ENCODE data around the gene CMYA5.
"Not testable (repeated sequence)": the region's sequence is repeated elsewhere in the genome, so short reads cannot be mapped to it uniquely, and the experiment has no call there.

Gene CMYA5

DNA sequence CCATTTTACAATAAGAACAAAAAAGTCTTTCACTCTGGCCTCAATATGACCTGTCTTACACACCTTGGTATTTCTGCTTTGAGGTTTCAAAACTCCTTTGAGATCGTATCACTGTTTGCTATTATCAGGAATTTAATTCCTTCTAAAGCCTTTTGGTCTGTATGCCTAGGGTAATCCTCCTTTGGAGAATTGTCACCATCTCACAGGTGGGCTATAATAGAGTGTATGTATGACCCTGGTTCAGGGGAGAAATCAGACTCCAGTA is 13.7 kb downstream of the CMYA5 start:
- no peak for DNase-seq

DNA sequence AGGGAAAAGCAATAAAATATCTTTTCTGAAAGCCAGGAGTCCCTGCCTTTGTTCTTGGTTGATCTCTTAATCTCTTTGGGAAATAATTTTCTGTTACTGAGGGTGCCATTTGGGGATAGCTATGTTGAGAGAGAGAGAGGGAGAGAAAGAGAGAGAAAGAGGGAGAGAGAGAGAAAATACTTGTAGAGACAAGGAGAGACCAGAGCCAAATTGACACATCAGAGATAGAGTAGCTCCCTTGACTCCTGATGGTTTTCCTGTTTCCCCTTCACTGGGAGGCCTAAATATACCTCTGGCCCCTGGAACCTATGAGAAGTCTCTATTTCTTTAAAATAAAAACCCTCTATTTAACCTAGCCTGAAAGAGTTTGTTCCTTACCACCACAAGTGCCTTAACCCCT is 14.9 kb downstream of the CMYA5 start:
- DNase-seq: no peak

DNA sequence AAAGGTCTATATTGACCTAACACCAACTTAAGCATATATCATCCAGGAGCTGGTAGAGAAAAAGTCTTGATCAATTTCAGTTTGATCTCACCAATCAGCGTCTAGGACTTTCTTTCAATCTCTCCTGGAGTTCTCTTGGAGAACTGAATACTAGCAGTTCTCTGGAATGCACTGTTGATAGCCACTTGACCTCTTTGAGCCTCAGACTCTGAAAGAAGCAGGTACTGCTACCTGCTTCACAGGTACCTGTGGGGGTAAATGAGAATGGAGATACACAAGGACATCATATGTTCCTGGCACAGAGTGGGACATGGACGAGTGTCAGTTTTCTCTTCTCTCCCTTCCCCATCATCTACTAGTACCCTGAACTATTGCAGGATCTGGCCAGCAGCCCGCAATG is 16.0 kb downstream of the CMYA5 start:
- DNase-seq: no peak

DNA sequence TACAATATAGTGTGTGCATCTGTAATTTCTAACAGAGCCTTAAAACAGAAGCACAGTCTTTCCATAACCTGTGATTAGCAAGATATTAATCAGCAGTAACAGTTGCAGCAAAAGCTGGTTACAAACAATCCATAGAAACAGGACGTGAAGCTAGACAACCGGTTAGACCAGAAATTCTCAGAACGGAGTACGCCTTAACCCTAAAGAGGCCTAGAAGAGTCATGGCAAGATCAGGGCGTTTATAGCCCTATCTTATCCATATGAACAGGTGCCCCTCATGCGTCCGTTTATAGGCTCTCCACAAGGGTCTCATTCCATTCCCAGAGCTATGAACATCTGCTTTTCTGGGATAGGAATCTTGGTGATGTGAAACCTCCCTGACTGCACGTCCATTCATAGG is 16.7 kb downstream of the CMYA5 start:
- not testable (repeated sequence) for DNase-seq

DNA sequence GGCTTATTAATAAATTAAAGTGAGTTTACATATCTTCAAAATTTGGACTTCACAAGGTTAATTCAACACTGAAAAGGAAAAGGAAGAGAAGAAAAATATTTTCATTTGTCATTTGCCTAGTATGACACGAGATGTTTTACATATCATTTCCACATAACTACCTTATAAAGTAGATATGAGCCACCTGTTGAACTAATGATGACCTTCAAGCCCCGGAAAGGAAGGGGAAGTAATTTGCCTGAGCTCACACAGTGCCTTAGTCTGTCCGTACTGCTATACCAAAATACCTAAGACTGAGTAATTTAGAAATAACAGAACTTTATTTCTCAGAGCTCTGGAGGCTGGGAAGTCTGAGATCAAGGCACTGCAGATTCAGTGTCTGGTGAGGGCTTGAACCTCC is 17.9 kb downstream of the CMYA5 start:
- no peak for DNase-seq

DNA sequence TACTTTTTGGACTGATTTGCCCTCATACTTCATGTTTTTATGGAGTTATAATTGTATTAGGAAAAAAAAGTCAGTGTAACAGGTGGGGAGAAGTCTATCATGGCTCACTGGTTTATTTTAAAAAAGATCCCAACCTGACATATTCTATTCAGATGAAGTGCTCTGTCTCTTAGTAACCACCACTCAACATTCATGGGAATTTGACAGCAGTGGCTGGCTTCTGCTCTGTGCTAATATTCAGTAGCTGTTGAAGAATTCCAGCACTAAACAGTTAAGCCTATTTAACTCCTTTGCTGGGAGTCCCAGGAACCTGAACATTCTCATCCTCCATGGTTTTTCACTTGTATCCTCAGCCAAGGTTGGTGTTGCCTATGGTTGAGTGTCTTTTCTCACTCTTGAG is 23.1 kb downstream of the CMYA5 start:
- DNase-seq: no peak

DNA sequence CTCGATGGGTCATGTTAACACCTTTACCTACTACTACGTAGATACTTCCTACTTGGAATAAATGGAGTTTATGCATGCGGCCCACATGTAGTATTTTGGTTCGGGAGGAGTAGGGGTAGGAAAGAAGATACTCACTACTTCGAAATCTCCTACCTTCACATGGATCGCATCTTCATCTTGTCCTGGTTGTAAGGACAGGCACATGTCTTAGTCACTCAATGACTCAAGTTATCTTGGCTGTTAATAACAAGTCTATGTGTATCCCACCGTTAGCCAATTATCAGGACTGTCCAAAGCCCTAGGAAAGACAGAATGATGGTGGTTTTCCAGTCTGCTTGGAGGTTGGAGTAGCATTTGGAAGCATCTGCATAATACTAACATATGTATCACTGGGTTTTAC is 24.1 kb downstream of the CMYA5 start:
- no peak for DNase-seq

DNA sequence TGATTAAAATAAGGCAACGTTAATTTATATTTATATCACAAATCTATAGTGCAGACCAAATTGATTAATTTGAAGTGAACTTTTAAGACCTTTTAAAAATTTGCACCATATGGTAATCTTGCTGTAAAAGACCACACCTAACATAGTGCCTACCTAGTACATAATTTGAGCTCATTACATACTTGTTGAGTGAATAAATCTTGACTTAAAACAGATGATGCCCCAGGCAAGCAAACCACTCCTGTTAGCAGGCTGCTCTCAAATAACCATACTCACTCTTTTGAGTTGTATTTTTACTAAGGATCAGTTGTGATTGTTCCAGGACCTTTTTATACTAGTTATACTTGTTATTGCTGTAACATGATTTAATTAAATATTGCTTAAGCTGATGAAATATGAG is 27.2 kb downstream of the CMYA5 start:
- DNase-seq: no peak

DNA sequence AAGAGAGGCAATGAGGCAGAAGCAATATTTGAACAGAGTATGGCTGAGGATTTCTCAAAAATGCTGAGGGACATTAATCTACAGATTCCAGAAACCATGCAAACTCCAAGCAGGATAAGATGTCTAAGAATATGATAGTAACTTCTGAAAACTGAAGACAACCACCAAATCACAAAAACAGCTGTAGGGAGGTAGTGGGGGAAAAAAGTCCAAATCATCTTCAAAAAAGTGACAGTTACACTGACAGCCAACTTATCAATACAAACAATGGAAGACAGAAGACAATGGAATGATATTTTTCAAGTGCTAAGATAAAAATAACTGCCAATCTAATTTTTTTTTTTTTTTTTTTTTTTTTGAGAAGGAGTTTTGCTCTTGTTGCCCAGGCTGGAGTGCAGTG is 30.5 kb downstream of the CMYA5 start:
- no peak for DNase-seq

DNA sequence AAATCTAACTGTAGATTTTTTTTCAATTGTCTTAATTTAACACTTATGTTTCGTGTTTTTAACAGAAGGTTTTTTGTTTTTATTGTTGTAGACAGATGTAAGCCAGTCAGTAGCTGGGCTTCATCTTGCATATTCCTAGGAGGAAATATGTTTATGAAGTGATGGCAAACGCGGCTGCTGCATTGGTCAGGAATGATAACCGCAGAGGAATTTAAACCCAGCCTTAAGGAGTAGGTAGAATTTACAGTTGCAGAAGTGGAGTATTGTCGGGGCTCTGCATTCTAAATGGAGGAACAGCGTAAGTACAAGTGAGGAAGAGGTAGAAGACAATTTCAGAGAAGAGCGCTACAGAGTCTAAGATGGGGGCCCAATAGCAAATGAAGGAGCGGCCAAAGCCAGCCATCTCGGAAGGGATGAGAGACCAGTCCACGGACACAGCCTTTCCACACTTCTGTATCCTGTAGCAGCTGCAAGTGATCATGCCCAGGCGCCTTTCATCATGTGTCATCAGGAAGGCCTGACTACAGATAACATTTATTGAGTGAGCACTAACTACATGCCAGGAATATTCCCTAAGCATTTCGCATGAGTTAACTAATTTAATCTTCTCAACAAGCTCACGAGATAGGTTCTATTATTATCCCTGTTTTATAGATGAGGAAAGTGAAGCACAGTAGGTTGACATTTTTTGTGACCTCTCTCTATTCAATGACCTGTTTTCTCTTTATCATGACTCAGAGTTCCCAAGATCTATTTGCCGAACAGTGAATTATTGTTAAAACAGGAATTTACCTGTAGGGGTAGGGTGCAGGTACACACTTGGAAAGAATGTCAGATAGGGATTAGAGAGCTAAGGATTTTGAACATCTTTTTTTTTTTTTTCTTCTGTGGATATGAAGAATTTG is 38.1 kb downstream of the CMYA5 start:
- peak; percentile 41 for DNase-seq

DNA sequence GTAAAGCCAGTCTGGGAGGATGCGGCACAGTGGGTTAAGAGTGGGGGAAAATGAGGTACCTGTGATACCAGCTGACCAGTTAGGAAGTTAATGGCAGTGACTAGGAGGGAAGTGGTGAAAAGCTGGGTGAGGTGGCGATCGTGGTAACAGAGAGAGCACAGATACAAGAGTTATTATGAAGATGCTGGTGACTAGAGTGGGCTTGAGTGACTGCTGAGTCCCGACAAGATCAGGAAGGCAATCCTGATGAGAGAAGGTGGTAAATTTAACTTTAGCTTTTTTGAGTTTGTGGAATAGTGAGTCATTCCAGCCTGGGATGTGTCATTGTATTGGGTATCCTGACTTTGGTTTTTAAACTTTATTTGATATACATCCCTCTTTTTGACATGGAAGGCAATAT is 38.8 kb downstream of the CMYA5 start:
- DNase-seq: peak; percentile 33

DNA sequence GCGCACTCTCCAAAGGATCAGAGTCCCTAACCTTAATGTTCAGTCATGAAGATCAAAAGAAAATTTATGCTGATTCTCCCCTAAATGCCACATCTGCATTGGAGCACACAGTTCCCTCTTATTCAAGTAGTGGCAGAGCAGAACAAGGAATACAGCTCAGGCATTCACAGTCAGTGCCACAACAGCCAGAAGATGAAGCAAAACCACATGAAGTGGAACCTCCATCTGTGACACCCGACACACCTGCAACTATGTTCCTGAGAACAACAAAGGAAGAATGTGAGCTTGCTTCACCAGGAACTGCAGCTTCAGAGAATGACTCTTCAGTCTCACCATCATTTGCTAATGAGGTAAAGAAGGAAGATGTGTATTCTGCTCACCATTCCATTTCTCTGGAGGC is 40.0 kb downstream of the CMYA5 start:
- DNase-seq: no peak

DNA sequence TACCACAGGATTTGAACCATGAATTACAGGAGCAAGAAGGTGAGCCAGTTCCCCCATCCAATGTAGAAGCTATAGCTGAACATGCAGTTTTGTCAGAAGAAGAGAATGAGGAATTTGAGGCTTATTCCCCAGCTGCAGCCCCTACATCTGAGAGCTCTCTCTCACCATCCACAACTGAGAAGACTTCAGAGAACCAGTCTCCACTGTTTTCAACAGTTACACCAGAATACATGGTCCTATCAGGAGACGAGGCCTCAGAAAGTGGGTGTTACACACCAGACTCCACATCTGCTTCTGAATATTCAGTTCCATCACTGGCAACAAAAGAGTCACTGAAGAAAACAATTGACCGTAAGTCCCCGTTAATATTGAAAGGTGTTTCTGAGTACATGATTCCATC is 40.9 kb downstream of the CMYA5 start:
- no peak for DNase-seq

DNA sequence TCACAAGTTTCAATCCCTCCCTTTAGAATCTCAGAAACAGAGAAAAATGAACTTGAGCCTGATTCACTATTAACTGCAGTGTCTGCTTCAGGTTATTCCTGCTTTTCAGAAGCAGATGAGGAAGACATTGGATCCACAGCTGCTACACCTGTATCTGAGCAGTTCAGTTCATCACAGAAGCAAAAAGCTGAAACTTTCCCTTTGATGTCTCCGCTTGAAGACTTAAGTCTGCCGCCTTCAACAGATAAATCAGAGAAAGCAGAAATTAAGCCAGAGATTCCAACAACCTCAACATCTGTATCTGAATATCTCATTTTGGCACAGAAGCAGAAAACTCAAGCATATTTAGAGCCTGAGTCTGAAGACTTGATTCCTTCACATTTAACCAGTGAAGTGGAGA is 42.1 kb downstream of the CMYA5 start:
- no peak for DNase-seq

DNA sequence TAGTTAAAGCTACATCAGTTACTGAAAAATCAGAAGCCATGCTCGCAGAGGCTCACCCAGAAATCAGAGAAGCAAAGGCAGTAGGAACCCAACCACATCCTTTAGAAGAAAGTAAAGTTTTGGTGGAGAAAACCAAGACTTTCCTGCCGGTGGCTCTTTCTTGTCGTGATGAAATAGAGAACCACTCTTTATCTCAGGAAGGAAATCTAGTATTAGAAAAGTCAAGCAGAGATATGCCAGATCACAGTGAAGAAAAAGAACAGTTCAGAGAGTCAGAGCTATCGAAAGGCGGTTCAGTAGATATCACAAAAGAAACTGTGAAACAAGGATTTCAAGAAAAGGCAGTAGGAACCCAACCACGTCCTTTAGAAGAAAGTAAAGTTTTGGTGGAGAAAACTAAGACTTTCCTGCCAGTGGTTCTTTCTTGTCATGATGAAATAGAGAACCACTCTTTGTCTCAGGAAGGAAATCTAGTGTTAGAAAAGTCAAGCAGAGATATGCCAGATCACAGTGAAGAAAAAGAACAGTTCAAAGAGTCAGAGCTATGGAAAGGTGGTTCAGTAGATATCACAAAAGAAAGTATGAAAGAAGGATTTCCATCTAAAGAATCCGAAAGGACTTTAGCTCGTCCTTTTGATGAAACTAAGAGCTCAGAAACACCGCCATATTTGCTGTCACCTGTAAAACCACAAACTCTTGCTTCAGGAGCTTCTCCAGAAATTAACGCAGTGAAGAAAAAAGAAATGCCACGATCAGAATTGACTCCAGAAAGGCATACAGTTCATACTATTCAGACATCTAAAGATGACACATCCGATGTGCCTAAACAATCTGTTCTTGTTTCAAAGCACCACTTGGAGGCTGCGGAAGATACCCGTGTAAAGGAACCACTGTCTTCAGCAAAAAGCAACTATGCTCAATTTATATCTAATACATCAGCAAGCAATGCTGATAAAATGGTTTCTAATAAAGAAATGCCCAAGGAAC is 47.2 kb downstream of the CMYA5 start:
- DNase-seq: no peak

DNA sequence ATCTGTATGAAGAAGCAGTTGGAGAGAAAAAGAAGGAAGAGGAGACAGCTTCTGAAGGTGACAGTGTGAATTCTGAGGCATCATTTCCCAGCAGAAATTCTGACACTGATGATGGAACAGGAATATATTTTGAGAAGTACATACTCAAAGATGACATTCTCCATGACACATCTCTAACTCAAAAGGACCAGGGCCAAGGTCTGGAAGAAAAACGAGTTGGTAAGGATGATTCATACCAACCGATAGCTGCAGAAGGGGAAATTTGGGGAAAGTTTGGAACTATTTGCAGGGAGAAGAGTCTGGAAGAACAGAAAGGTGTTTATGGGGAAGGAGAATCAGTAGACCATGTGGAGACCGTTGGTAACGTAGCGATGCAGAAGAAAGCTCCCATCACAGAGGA is 48.7 kb downstream of the CMYA5 start:
- no peak for DNase-seq

DNA sequence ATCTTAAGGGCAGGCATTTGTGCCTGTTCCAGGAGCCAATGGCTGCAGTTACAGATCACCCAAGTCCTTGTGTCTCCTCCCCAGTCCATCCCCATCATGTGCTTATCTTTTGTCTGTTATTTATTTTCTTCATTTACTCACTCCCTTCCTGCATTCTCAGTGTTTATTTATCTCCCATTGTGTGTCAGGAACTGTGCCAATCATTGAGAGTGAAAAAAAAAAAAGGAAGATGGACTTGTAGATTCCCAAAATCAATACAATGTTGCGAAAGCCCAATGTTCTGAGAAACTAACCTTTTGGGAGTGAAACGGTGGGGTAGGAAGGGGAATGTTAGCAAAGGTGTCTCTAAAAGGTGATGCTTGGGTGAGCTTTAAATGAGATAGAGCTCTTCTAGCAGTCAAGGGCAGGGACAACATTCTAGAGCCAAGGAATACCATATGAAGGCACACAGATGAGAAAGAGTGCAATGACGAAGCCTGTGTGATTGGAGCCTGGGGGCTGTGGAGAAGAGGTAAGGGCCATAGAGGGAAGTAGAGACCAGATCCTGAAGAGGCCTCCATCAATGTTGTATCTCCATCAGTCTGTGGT is 53.0 kb downstream of the CMYA5 start:
- no peak for DNase-seq

DNA sequence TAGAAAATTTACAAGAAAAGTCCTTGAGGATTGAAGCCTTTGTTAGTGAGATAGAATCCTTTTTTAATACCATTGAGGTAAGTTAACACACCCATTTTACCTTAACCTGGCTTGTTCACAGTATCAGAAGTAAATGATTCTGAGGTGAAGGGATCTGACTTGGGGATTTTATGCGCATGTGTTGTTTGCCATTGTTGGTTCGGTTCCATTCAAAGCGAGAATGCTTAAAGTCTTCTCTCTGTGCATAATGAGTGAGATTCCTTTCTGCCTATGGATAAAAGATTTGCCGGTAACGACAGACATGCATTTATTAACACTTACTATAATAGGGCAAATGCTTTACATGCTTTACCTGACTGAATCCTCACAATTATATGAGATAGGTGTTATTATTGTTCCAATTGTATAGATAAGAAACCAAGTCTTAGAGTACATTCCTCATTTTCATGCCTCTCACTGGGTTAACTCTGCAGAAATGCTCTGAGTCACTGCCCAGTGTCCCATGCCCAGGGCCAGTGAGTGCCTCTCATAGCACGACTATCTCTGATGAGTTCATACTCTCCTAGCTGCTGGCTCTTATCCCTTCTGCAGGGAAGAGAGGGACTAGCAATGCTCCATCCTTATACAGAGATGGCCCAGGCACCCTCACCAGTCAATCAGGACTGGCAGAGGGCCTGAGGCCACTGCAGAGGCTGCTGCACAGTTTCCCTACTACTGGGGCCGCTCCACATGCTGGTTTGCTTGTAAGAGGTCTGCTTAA is 54.4 kb downstream of the CMYA5 start:
- peak; percentile 11 for DNase-seq

DNA sequence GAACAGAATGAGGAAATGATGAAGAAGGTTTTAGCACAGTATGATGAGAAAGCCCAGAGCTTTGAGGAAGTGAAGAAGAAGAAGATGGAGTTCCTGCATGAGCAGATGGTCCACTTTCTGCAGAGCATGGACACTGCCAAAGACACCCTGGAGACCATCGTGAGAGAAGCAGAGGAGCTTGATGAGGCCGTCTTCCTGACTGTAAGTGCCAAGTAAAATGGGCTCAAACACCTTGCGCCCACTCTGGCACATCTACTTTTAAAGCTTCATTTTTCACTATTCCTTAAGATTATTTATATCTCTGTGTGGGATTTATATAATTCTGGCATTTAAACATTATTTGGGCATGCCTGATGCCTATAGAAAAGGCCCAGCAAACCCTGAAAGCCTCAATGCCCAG is 55.6 kb downstream of the CMYA5 start:
- DNase-seq: no peak

DNA sequence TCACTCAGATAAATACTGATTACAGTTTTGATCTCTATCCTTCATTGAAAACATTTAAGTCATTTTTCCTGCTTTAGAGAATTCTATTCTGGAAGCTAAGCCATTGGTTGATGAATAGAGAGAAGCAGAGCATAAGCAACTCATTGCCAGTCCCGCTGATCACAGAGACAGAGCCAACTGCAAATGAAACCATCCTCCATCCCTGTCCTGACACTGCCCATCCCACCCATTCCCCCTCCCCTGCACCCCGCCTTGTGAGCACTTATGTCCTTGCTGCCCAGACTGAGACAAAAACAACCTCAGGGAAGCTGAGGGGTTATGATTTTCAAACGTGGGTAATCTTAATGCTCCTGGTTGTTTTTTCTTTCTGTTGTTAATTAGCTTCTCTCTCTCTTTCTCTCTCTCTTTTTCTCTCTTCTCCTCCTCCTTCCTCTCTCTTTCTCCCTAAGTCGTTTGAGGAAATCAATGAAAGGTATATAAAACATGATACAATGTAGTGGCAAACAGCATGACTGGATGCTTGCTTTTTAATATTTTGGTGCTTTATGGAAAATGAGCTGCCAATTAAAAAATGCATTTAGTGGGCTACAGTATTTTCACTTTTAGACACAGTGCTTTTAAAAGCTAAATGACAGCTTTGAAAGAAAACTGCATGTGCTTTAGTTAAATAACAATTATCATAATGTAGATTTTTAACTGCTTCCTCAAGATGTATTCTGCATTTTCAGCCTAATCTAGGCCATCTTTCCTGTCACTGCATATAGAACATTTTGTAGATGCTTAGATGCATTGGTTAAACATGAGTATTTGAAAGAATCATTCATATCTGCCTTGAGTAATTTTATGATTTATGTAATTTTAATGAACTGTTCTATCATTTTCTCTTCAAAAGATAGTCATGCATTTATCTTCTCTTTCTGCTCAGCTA is 57.3 kb downstream of the CMYA5 start:
- no peak for DNase-seq

DNA sequence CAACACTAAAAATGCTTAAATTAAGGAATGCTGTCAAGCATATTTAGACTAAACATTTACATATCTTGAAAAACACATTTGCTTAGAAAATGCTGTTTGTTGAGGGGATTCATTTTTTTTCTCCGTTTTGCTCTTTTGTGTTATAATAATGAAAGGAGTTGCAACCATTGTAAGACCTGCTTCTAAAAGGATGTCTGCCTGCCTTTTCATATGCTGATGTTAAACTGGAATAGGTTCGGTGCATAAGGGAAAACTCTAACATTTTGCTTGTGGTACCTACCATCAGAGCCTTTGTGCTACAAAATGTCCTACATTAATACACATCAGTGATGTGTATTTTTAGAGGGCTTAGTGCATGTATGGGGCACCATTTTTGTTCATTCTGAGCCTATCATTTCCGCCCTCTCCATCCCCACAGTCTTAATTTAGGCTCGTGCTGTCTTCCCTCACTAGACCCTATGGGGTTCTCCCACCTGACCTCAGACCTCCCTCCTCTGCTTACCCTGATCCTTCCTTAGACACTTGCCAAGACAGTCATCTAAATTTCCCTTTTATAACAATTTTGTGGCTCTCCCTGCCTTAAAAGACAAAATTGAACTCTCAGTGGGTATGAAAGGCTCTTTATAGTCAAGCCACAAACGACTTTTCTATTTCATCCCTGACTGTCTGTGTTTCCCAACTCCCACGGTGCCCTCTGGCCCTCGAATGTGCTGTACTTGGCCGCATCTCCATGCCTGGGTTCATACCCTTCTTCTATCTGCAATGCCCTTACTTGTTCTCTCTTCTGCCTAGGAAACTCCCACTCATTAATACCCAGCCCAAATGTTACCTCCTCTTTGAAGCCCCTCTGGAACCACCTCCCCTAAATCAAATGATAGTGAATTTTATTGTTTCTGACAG is 61.2 kb downstream of the CMYA5 start:
- no peak for DNase-seq

Measured in fibroblast of skin of right biceps (primary cell).